ENCODE data around the gene ARGLU1. TPM values are rescaled to one million over a fixed set of nuclear protein-coding genes. Genes with fewer than 3 reads are reported as not detected.

ARGLU1 gene
- total RNA-seq, 4 donors from 2014 or later: 46.7 to 77.2 (median 62.6) TPM

DNA sequence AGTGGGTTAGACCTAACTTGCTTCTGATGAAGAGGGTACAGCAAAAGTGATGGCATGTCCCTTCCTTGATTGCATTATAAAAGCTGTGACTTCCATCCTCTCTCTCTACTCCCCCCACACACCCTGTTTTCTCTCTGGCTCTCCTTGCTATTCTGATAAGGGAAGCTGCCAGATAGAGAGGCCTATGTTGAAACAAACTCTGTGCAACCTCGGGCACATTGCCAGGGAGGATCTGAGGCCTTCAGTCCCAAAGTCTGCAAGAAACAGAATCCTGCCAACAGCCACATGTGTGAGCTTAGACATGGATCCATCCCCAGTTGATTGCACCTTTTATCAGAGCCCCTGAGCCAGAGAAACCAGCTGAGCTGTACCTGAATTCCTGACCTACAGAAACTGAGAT lies 44.8 kb upstream of the ARGLU1 start:
- TF ChIP-seq POLR2AphosphoS5 (IDR thresholded peaks at IDR 0.05) (no peak), POLR2A (IDR thresholded peaks at IDR 0.05; ENCODE audit: low read depth) (no peak), EP300 (IDR thresholded peaks at IDR 0.05) (no peak), CTCF (IDR thresholded peaks at IDR 0.05) (no peak)
- H3K27me3 ChIP-seq: no peaks in the 10 kb centered on the region
- H3K4me1 ChIP-seq: no peaks in the 10 kb centered on the region
- no peaks in the 10 kb centered on the region for H3K36me3 ChIP-seq
- DNase-seq (ENCODE audit: extremely low spot score): no peak
- WGBS: 22% methylated on average over 1 of the region's 1 CpG
- H3K4me3 ChIP-seq: no peak overlapping the region
- H3K9me3 ChIP-seq: no peaks in the 10 kb centered on the region
- no peak overlapping the region for H3K27ac ChIP-seq (replicated peaks in 1 of 4)
- intact Hi-C loops (cut with DNase I): no loop called here

GRCh38 chr13:106610486-106610885 lies 42.5 kb upstream of the ARGLU1 start:
- no peak overlapping the region for H3K27ac ChIP-seq (replicated peaks in 1 of 4)
- no peaks in the 10 kb centered on the region for H3K4me1 ChIP-seq
- H3K27me3 ChIP-seq: no peaks in the 10 kb centered on the region
- 67% methylated on average over 1 of the region's 1 CpG for WGBS
- intact Hi-C loops (cut with DNase I): no loop called here
- no peaks in the 10 kb centered on the region for H3K36me3 ChIP-seq
- H3K4me3 ChIP-seq: no peak overlapping the region
- no peaks in the 10 kb centered on the region for H3K9me3 ChIP-seq
- no peak for TF ChIP-seq POLR2A (IDR thresholded peaks at IDR 0.05; ENCODE audit: low read depth)
- TF ChIP-seq POLR2AphosphoS5 (IDR thresholded peaks at IDR 0.05): no peak
- TF ChIP-seq EP300 (IDR thresholded peaks at IDR 0.05): no peak
- TF ChIP-seq CTCF (IDR thresholded peaks at IDR 0.05): no peak
- DNase-seq (ENCODE audit: extremely low spot score): no peak

- H3K27ac ChIP-seq (replicated peaks in 1 of 4): no peak overlapping the region
- intact Hi-C loops (cut with DNase I): no loop called here
- H3K9me3 ChIP-seq: no peaks in the 10 kb centered on the region
- DNase-seq (ENCODE audit: extremely low spot score): no peak
- H3K4me1 ChIP-seq: no peaks in the 10 kb centered on the region
- 49% methylated on average over 5 of the region's 5 CpGs for WGBS
- H3K27me3 ChIP-seq: no peaks in the 10 kb centered on the region
- no peak overlapping the region for H3K4me3 ChIP-seq
- no peaks in the 10 kb centered on the region for H3K36me3 ChIP-seq
- TF ChIP-seq EP300 (IDR thresholded peaks at IDR 0.05) (no peak), CTCF (IDR thresholded peaks at IDR 0.05) (no peak), POLR2A (IDR thresholded peaks at IDR 0.05; ENCODE audit: low read depth) (no peak), POLR2AphosphoS5 (IDR thresholded peaks at IDR 0.05) (no peak)
Observed at GRCh38 chr13:106609116-106609515, 41.2 kb upstream of the ARGLU1 start.

- DNase-seq (ENCODE audit: extremely low spot score): no peak
- Histone ChIP-seq H3K4me3 (no peak overlapping the region), H3K36me3 (no peaks in the 10 kb centered on the region), H3K27ac (replicated peaks in 1 of 4) (no peak overlapping the region), H3K27me3 (no peaks in the 10 kb centered on the region), H3K9me3 (no peaks in the 10 kb centered on the region), H3K4me1 (peaks cover 0 to 4% (median 0%) of the 10 kb centered on the region in 4 donors)
- 62% methylated on average over 7 of the region's 7 CpGs for WGBS
- no peak for TF ChIP-seq POLR2A (IDR thresholded peaks at IDR 0.05; ENCODE audit: low read depth)
- intact Hi-C loops (cut with DNase I): no loop called here
Observed at GRCh38 chr13:106603546-106603945, 35.6 kb upstream of the ARGLU1 start.

DNA sequence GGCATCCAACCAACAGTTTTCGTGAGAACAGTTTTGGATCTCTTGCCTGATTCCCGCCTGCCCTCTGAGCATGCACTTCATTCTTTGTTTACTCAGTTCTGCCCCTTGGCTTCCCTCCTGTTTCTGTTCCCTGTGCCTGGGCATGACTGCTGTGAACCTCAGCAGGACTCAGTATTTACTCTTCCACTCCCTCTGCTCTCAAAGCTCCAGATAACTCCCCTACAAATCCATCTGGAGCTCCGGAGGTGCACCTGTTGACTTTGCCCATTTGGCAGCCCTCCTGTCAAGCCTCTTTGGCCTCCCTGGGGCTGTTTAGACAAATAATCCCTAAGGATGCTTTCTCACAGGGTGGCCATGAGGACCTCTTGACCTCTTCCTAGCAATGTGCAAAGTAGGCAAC lies 34.2 kb upstream of the ARGLU1 start:
- 93% methylated on average over 3 of the region's 3 CpGs for WGBS
- no peak for DNase-seq (ENCODE audit: extremely low spot score)
- peaks cover 0 to 4% (median 0%) of the 10 kb centered on the region in 4 donors for H3K4me1 ChIP-seq
- H3K36me3 ChIP-seq: no peaks in the 10 kb centered on the region
- no peaks in the 10 kb centered on the region for H3K27me3 ChIP-seq
- no peak overlapping the region for H3K27ac ChIP-seq (replicated peaks in 1 of 4)
- intact Hi-C loops (cut with DNase I): no loop called here
- no peak overlapping the region for H3K4me3 ChIP-seq
- TF ChIP-seq EP300 (IDR thresholded peaks at IDR 0.05): no peak
- no peak for TF ChIP-seq CTCF (IDR thresholded peaks at IDR 0.05)
- no peak for TF ChIP-seq POLR2A (IDR thresholded peaks at IDR 0.05; ENCODE audit: low read depth)
- TF ChIP-seq POLR2AphosphoS5 (IDR thresholded peaks at IDR 0.05): no peak
- H3K9me3 ChIP-seq: no peaks in the 10 kb centered on the region
